Keratinocyte (primary cell): Measurements from ENCODE around the gene ADRA1B. TPM values are rescaled to one million over a fixed set of nuclear protein-coding genes. Genes with fewer than 3 reads are reported as not detected.

Experiments used
- DNase-seq: peaks from one replicate; pipeline ENCODE4 v3.0.0-alpha.2; 2011; ENCODE audit warnings: low read depth, missing footprints, low spot score
- FAIRE-seq: peaks from 2 replicates; lab custom pipeline; 2011; peaks lifted over from hg19 to GRCh38; lab: Jason Lieb, UNC
- H2AFZ ChIP-seq: 2 replicates; pipeline ENCODE4 v1.6.0; 2012; ENCODE audit warnings: low read length, control low read depth, inconsistent platforms; ENCODE audit not compliant: control insufficient read depth
- H3K27ac ChIP-seq: 2 replicates; pipeline ENCODE4 v1.5.1; 2011; ENCODE audit warnings: low read length; ENCODE audit not compliant: control insufficient read depth, insufficient read depth
- H3K27me3 ChIP-seq: 3 replicates; pipeline ENCODE4 v1.6.0; 2011; ENCODE audit warnings: low read length; ENCODE audit not compliant: control insufficient read depth, insufficient read depth; ENCODE audit errors: extremely low read depth
- H3K36me3 ChIP-seq, 2 experiments: 2 replicates in 1 of 2; 3 replicates in 1 of 2; pipeline ENCODE4 v1.5.1; 2011; ENCODE audit warnings: low read length in 2 of 2, mild to moderate bottlenecking in 1 of 2; ENCODE audit not compliant: control insufficient read depth in 2 of 2, insufficient read depth in 2 of 2; ENCODE audit errors: extremely low read depth in 1 of 2
- H3K4me1 ChIP-seq: 3 replicates; pipeline ENCODE4 v1.5.1; 2011; ENCODE audit warnings: low read length; ENCODE audit not compliant: control insufficient read depth, insufficient read depth; ENCODE audit errors: extremely low read depth
- H3K4me2 ChIP-seq: 3 replicates; pipeline ENCODE4 v1.6.0; 2011; ENCODE audit warnings: low read depth, low read length; ENCODE audit not compliant: control insufficient read depth, insufficient read depth; ENCODE audit errors: extremely low read depth
- H3K4me3 ChIP-seq, 3 experiments: fragments of 200-600 bp in 1 of 3; sonication (generic) in 1 of 3; 2 replicates in 2 of 3; 3 replicates in 1 of 3; pipeline ENCODE4 v1.5.1; 2011 to 2016; ENCODE audit warnings: low read length in 3 of 3, mild to moderate bottlenecking in 3 of 3, control low read depth in 2 of 3, inconsistent platforms in 1 of 3, low read depth in 1 of 3, mixed read lengths in 1 of 3, mixed run types in 1 of 3, moderate library complexity in 1 of 3; ENCODE audit not compliant: control insufficient read depth in 2 of 3, insufficient read depth in 2 of 3; ENCODE audit errors: extremely low read depth in 1 of 3
- H3K79me2 ChIP-seq: 2 replicates; pipeline ENCODE4 v1.6.0; 2012; ENCODE audit warnings: low read length; ENCODE audit not compliant: control insufficient read depth, insufficient read depth
- H3K9ac ChIP-seq: 3 replicates; pipeline ENCODE4 v1.6.0; 2011; ENCODE audit warnings: low read length; ENCODE audit not compliant: control insufficient read depth, insufficient read depth; ENCODE audit errors: extremely low read depth
- H3K9me1 ChIP-seq: 3 replicates; pipeline ENCODE4 v1.6.0; 2011; ENCODE audit warnings: low read length; ENCODE audit not compliant: control insufficient read depth, insufficient read depth; ENCODE audit errors: extremely low read depth
- H3K9me3 ChIP-seq: 2 replicates; pipeline ENCODE4 v1.5.1; 2012; ENCODE audit warnings: low read depth, low read length; ENCODE audit not compliant: control insufficient read depth
- H4K20me1 ChIP-seq: 3 replicates; pipeline ENCODE4 v1.6.0; 2011; ENCODE audit warnings: low read length; ENCODE audit not compliant: control insufficient read depth, insufficient read depth; ENCODE audit errors: extremely low read depth
- EZH2 ChIP-seq: IDR thresholded peaks from one replicate; pipeline ENCODE4 v1.6.1; 2012; ENCODE audit warnings: inconsistent platforms, mild to moderate bottlenecking, low read length, moderate library complexity
- dilution Hi-C: fragments of 300-500 bp; cut with MboI; formaldehyde crosslinking; loops from one replicate; pipeline ENCODE4 v1.7.0; 2020; ENCODE audit warnings: low sequenced_read_pairs; ENCODE audit not compliant: extremely low pct_ligation_motif_present
- polyA plus RNA-seq, 5 experiments: library from polyadenylated mRNA; depleted of rRNA in 3 of 5; stranded (reverse) in 3 of 5; stranded (forward) in 1 of 5; unstranded in 1 of 5; fragments of >200 nt; gene quantifications; 1 replicate in 1 of 5; 2 replicates in 3 of 5; 3 replicates in 1 of 5; pipeline versions ENCODE4 v1.2.1 to v1.2.3, GENCODE V29; 2011 to 2012; ENCODE audit warnings: missing spikeins in 2 of 5, low read depth in 1 of 5, low replicate concordance in 1 of 5
- TF ChIP-seq, protein P1 (sequence below), 3 experiments: IDR thresholded peaks in 1 of 3; conservative IDR thresholded peaks in 1 of 3; optimal IDR thresholded peaks in 1 of 3; 2 replicates in 2 of 3; 3 replicates in 1 of 3; pipeline versions ENCODE3 to v1.5.1; 2011; ENCODE audit warnings: low read length in 3 of 3, mild to moderate bottlenecking in 3 of 3, moderate library complexity in 2 of 3, control low read depth in 1 of 3, inconsistent platforms in 1 of 3; ENCODE audit not compliant: insufficient read depth in 2 of 3; ENCODE audit errors: extremely low read depth in 1 of 3

ADRA1B gene
- polyA plus RNA-seq, 1 donor (not counting 4 experiments of a cell fraction or from before 2014, with no cell fraction given): 0.18 TPM

- no peaks in the 10 kb centered on the region for H3K4me1 ChIP-seq
- no peaks in the 10 kb centered on the region for H3K27me3 ChIP-seq
- peaks cover 5% of the 10 kb centered on the region for H3K9me3 ChIP-seq
- TF ChIP-seq, protein P1, sequence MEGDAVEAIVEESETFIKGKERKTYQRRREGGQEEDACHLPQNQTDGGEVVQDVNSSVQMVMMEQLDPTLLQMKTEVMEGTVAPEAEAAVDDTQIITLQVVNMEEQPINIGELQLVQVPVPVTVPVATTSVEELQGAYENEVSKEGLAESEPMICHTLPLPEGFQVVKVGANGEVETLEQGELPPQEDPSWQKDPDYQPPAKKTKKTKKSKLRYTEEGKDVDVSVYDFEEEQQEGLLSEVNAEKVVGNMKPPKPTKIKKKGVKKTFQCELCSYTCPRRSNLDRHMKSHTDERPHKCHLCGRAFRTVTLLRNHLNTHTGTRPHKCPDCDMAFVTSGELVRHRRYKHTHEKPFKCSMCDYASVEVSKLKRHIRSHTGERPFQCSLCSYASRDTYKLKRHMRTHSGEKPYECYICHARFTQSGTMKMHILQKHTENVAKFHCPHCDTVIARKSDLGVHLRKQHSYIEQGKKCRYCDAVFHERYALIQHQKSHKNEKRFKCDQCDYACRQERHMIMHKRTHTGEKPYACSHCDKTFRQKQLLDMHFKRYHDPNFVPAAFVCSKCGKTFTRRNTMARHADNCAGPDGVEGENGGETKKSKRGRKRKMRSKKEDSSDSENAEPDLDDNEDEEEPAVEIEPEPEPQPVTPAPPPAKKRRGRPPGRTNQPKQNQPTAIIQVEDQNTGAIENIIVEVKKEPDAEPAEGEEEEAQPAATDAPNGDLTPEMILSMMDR (optimal IDR thresholded peaks at IDR 0.05 in 1 of 3, IDR thresholded peaks at IDR 0.05 in 1 of 3, conservative IDR thresholded peaks at IDR 0.05 in 1 of 3; ENCODE audit: extremely low read depth in 1 of 3, insufficient read depth in 2 of 3, low read length in 3 of 3): no peak
- TF ChIP-seq EZH2: no peak
- no peak overlapping the region for H3K4me3 ChIP-seq
- DNase-seq (no peak), FAIRE-seq (no peak)
- no peak overlapping the region for H2AFZ ChIP-seq
- dilution Hi-C loops: no loop called here
- no peak overlapping the region for H3K9ac ChIP-seq
- H3K4me2 ChIP-seq: no peak overlapping the region
- no peaks in the 10 kb centered on the region for H3K79me2 ChIP-seq
- H3K36me3 ChIP-seq: no peaks in the 10 kb centered on the region
- H4K20me1 ChIP-seq: no peaks in the 10 kb centered on the region
- no peak overlapping the region for H3K27ac ChIP-seq
- H3K9me1 ChIP-seq: no peaks in the 10 kb centered on the region
Measured at GRCh38 chr5:159993194-159993593, 76.9 kb downstream of the ADRA1B start.

DNA sequence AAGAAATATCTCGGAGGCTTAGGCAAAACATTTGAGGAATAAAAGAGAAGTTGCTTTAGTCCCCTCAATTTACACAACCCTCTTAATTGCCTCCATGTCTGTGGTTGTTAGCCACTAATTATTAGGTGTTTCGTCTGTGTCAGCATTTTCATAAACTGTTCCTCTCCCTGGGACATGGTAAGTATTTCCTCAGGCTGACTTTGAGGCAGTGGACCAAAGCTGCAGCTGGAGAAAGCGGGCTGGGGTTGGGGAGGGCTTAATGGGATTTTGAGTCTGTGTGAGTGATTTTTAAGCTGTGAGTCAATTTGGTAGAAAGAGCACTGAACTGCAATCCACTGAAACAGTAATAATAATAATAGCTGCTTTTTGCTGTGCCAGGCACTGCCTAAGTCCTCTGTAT lies 79.6 kb downstream of the ADRA1B start:
- Histone ChIP-seq H3K4me2 (no peak overlapping the region), H3K9me3 (peaks cover 5% of the 10 kb centered on the region), H3K36me3 (no peaks in the 10 kb centered on the region), H2AFZ (no peak overlapping the region), H3K9ac (no peak overlapping the region), H3K4me3 (no peak overlapping the region), H4K20me1 (no peaks in the 10 kb centered on the region), H3K27me3 (no peaks in the 10 kb centered on the region), H3K79me2 (no peaks in the 10 kb centered on the region), H3K4me1 (no peaks in the 10 kb centered on the region), H3K9me1 (no peaks in the 10 kb centered on the region), H3K27ac (no peak overlapping the region)
- dilution Hi-C loops: no loop called here
- TF ChIP-seq, protein P1 (optimal IDR thresholded peaks at IDR 0.05 in 1 of 3, IDR thresholded peaks at IDR 0.05 in 1 of 3, conservative IDR thresholded peaks at IDR 0.05 in 1 of 3; ENCODE audit: extremely low read depth in 1 of 3, insufficient read depth in 2 of 3, low read length in 3 of 3): no peak
- TF ChIP-seq EZH2: no peak
- FAIRE-seq: no peak
- no peak for DNase-seq
